ENCODE data around the gene ARL5A.
"Not testable (repeated sequence)": the region's sequence is repeated elsewhere in the genome, so short reads cannot be mapped to it uniquely, and the experiment has no call there.

Gene ARL5A, protein sequence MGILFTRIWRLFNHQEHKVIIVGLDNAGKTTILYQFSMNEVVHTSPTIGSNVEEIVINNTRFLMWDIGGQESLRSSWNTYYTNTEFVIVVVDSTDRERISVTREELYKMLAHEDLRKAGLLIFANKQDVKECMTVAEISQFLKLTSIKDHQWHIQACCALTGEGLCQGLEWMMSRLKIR

DNA sequence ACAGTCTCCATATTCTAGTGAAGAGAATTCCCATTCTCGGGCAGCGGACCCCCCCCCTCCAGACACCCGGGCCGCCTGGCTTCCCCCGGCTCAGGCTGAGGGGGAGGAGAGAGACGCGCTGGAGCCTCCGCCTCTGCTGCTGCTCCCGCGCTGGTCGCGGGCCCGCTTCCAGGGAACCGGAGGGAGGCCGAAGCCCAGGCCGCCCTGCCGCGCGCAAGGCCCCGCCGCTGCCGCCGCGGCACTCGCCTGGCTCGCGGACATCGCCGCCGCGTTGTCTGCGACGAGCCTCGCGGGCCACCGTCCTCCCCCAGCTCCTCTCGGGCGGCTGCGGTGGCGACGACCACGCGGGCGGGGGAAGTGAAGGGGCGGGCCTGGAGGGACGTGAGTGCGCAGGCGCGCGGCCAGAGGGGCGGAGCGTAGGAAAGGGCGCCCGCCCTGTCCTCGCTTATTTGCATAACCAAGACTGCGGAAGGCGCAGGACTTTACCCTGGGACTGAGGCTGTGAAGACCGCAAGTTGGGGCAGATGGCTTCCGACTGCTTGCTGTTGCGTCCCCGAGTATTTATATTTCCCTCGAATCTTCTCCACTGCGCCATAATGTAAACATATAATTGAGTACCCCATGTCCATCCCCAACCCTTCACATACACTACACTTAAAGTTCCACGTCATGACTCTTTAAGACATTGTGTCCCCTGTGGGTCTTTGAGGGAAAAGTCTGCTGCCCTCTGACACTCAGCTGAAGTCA, at the start of gene ARL5A:
Gene ARL5A (minus strand): TSS at position 279 of the 747 bp plus-strand sequence. CDS start 245 bp downstream, at position 34.
- FAIRE-seq = no peak

DNA sequence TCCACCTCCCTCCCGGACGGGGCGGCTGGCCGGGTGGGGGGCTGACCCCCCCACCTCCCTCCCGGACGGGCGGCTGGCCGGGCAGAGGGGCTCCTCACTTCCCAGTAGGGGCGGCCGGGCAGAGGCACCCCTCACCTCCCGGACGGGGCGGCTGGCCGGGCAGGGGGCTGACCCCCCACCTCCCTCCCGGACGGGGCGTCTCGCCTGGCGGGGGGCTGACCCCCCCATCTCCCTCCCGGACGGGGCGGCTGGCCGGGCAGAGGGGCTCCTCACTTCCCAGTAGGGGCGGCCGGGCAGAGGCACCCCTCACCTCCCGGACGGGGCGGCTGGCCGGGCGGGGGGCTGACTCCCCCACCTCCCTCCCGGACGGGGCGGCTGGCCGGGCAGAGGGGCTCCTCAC, 47.4 kb upstream of the ARL5A start:
- FAIRE-seq = not testable (repeated sequence)

- no peak for FAIRE-seq
Observed at GRCh38 chr2:151872463-151872862, 44.2 kb upstream of the ARL5A start.

DNA sequence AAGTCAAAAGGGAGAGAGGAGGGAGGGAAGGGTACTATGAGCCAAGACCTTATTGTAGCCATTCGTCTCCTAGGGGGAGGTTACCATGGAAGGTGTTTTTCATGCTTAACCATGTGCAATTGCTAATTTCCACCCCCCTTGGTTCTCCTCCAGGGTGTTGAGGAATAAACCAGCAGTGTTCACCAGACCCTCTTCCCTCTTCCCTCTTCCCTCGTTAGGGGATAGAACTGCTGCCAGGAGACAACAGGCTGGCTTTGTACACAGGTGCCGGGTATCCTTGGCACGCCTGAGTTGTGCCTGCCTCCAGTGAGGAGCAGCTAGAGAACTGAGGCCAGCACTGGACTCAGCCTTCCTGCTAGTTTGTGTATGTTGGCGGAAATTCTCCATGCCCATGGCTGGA, 41.1 kb upstream of the ARL5A start:
- no peak for FAIRE-seq

GRCh38 chr2:151862700-151863099, 34.5 kb upstream of the ARL5A start:
- FAIRE-seq = no peak

DNA sequence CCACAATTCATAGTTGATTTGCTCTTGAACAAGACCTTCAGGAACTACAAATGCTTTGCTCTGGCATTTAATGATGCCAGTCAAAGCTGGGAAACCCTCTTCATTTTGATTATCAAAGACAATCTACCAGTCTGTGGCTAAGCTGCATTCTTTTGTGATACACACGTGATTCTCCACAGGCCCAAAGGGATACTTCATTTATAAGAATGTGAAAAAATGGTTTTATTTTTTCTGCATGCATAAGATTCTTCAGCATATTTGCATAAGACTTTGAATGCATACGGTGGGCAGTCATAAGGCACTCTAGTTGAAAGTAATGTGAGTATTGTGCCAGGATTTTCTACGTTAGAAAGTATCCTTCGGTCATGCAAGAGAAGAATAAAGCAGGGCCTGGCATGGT, 33.0 kb upstream of the ARL5A start:
- FAIRE-seq = no peak

DNA sequence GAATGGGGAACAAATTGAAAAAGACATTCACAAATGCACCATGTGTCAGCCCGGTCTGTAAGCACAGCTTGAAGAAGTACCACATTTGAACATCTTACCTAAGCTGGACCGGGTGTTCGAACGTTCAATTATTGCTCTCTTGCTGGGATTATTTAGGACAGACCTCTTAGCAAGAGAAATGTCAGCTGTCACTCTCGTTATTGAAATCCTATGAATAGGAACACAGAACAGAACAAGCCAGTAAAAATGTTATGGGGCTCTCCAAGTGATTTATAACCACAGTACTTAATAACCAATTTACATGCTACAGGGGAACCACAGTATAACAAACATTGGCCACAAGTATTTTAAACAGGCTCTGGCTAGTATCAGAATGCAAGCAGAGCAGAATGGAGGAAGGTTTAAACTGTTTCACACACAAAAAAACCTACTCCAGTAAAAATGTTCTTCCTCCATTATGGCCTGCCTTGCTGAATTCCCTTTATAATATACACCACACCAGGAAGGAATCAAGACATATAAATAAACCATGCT, 32.5 kb upstream of the ARL5A start:
- FAIRE-seq = no peak

- FAIRE-seq = no peak
Observed at GRCh38 chr2:151860210-151860609, 32.0 kb upstream of the ARL5A start.

- FAIRE-seq = no peak
Observed at GRCh38 chr2:151857650-151858049, 29.4 kb upstream of the ARL5A start.

GRCh38 chr2:151855111-151855510, 26.9 kb upstream of the ARL5A start:
- no peak for FAIRE-seq

DNA sequence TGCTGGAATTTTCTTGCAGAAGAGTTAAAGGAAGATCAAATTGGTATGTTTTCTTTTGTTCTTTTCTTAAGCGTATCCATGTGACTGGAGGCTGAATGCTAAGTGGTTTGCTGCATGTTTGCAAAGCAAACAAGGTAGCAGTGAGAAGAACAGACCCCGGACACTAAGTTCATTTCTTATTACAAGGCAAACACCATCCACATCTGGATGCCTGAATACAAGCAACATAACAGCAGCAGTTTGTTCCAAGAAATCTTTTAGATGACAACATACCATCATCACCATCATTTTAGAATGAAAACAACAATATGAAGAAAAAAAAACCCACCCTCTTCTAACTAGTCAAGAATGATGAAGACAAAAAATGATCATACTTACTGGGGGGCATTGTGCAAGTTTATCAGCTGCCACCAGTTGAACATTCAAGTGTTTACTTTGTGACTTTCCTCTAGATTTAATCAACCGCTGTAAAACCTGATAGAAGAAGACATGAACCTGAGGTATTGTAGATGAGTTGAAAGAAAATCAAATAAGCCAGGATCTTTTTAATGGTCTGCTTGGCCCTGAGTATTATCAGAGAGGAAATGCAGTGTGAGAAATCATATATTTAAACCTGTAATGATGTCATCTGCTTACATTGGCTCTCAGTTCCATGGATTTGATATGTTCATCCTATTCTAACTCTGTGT, 25.0 kb upstream of the ARL5A start:
- no peak for FAIRE-seq

DNA sequence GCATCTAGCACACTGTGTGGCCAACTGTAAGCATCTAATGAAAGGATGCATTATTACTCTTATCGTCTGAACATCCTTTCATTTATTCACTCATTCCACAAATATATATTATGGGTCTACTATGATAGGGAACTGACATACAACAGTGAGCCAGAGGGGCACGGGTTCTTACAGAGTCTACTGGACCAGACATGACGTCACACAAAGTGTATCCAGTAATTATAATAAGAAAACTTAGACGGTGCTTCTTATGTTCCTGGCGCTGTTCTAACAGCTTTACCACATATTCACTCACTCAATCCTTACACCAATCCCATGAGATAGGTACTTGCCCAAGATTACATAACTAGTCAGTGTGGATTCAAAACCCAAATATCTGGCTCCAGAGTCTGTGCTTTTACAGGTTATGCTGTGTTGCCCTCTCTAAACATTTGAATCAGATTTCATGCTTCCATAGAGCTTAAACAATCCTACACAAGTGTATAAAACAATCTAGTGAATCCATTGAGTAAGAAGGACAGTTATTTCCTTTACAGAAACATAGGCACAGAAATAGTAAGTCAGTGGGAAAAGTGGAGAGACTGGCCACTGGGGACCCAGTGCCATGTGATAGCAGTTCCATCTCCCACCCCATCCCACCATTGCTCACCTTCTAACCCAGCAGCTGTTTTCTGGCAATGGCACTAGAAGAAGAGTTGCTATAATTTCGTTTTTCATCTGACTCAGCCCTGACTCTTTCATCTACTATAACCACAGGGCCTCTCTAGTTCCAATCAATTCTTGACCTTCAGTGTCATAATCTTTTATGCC, 24.2 kb upstream of the ARL5A start:
- FAIRE-seq = no peak

- FAIRE-seq = no peak
Observed at GRCh38 chr2:151851761-151852160, 23.5 kb upstream of the ARL5A start.

GRCh38 chr2:151849413-151850010, 21.3 kb upstream of the ARL5A start:
- FAIRE-seq = no peak

- FAIRE-seq = no peak
Observed at GRCh38 chr2:151845884-151846283, 17.7 kb upstream of the ARL5A start.

GRCh38 chr2:151845481-151845880, 17.3 kb upstream of the ARL5A start:
- no peak for FAIRE-seq

DNA sequence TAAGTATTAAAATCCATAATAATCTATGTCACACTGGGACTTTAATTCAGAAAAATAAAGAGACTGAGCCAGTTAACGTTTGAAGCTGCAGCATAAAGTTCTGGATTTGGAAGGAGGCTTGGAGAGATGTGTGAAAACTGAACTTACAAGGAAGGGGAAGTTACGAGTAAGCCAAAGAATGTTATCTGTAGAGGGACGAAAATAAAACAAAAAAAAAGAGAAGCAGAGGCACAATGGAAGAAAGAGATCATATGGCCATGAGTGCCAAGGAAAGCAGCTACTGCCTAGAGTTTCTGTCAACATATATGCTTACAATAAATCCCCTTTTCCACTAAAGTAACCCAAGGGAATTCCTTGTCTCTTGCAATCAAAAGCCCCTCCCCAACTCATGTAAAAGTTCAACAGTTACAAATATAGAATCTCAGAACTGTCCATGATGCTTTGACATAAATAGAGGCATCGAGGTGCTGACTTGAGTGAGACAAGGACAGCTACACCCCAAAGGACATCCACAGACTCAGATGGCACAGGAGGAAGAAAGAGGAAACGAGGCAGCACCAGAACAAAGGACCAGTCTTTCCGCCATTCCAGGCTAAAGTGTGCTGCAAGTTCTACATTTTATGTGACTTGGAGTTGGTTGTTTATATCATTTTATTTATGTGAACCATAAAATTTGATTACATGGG, 16.1 kb upstream of the ARL5A start:
- FAIRE-seq = no peak

- FAIRE-seq = no peak
Observed at GRCh38 chr2:151843691-151844061, 15.5 kb upstream of the ARL5A start.

- no peak for FAIRE-seq
Observed at GRCh38 chr2:151842830-151843690, 14.8 kb upstream of the ARL5A start.

- no peak for FAIRE-seq
Observed at GRCh38 chr2:151841047-151841424, 12.8 kb upstream of the ARL5A start.
